Activated naive CD4-positive, alpha-beta T cell treated with anti-CD3 and anti-CD28 coated beads for 36 hours (primary cell): ENCODE results near the gene SPOPL. TPM values are rescaled to one million over a fixed set of nuclear protein-coding genes. Genes with fewer than 3 reads are reported as not detected.
A peak's percentile ranks its signal among the peaks of the same experiment; 100 is the strongest.
"Not testable (repeated sequence)": the region's sequence is repeated elsewhere in the genome, so short reads cannot be mapped to it uniquely, and the experiment has no call there.

Source experiments
- CTCF ChIA-PET: fragments of 350-600 bp; sonication (Branson Sonifier 250); formaldehyde crosslinking; loops from one replicate; lab custom pipeline; 2021; ENCODE audit warnings: antibody characterized with exemption; lab: Charles Lee
- DNase-seq: peaks from one replicate; pipeline ENCODE4 v3.0.0-alpha.2; 2020
- H3K27ac Mint-ChIP-seq: one replicate; pipeline ENCODE4 v1.8.0; 2021; ENCODE audit warnings: mild to moderate bottlenecking, mixed read lengths
- H3K27me3 Mint-ChIP-seq: one replicate; pipeline ENCODE4 v1.8.0; 2021; ENCODE audit warnings: low read depth, mixed read lengths
- H3K36me3 Mint-ChIP-seq: one replicate; pipeline ENCODE4 v1.8.0; 2021; ENCODE audit warnings: low read depth, mixed read lengths
- H3K4me1 Mint-ChIP-seq: one replicate; pipeline ENCODE4 v1.8.0; 2021; ENCODE audit warnings: low read depth, mixed read lengths
- H3K4me3 Mint-ChIP-seq: one replicate; pipeline ENCODE4 v1.8.0; 2021; ENCODE audit warnings: mild to moderate bottlenecking, moderate library complexity, mixed read lengths
- H3K9me3 Mint-ChIP-seq: one replicate; pipeline ENCODE4 v1.8.0; 2021; ENCODE audit warnings: mixed read lengths
- intact Hi-C: fragments of 100-400 bp; cut with micrococcal nuclease; formaldehyde crosslinking; loops from one replicate; pipeline ENCODE4 v1.15.1; 2023
- total RNA-seq, 2 experiments: library from RNA; stranded (reverse); gene quantifications; one replicate each; pipeline ENCODE4 v1.2.3, GENCODE V29; 2021

SPOPL gene
- 1 to 10 TPM; 8.4 to 8.7 TPM for total RNA-seq

GRCh38 chr2:138501425-138502254 lies at the start of gene SPOPL:
TSS of gene SPOPL (plus strand) at chr2:138501770. CDS start at chr2:138550217, 48,447 bp downstream.
- Mint-ChIP-seq H3K36me3 (peaks cover 13% of the 10 kb centered on the region), H3K4me3 (peak within 1 kb of the TSS; percentile 96), H3K9me3 (no peaks in the 10 kb centered on the region), H3K4me1 (peaks cover 33% of the 10 kb centered on the region), H3K27me3 (no peaks in the 10 kb centered on the region), H3K27ac (peak within 1 kb of the TSS; percentile 92)
- CTCF ChIA-PET, result interaction anchor here (0.5 kb wide), 1 partner anchor 34 kb away, joined by 4 read pairs; no protein-coding TSS in a partner anchor
- intact Hi-C loops, result loop anchor here (10.0 kb wide), 1 partner anchor 547 kb away; no protein-coding TSS in a partner anchor
- DNase-seq, result peak; percentile 86

- H3K9me3 Mint-ChIP-seq, result peaks cover 1% of the 10 kb centered on the region
- H3K27me3 Mint-ChIP-seq, result peaks cover 12% of the 10 kb centered on the region
- CTCF ChIA-PET, result no interaction called here
- no peak overlapping the region for H3K4me3 Mint-ChIP-seq
- intact Hi-C loops, result no loop called here
- H3K36me3 Mint-ChIP-seq, result peaks cover 7% of the 10 kb centered on the region
- no peak overlapping the region for H3K27ac Mint-ChIP-seq
- DNase-seq, result no peak
- H3K4me1 Mint-ChIP-seq, result no peaks in the 10 kb centered on the region
Measured at GRCh38 chr2:138452324-138452723, 49.2 kb upstream of the SPOPL start.

- no peaks in the 10 kb centered on the region for H3K4me1 Mint-ChIP-seq
- no peak overlapping the region for H3K4me3 Mint-ChIP-seq
- peaks cover 11% of the 10 kb centered on the region for H3K9me3 Mint-ChIP-seq
- intact Hi-C loops, result no loop called here
- DNase-seq, result no peak
- peaks cover 10% of the 10 kb centered on the region for H3K27me3 Mint-ChIP-seq
- CTCF ChIA-PET, result no interaction called here
- H3K27ac Mint-ChIP-seq, result no peak overlapping the region
- peaks cover 11% of the 10 kb centered on the region for H3K36me3 Mint-ChIP-seq
Measured at GRCh38 chr2:138453815-138454214, 47.8 kb upstream of the SPOPL start.

- H3K9me3 Mint-ChIP-seq, result peaks cover 17% of the 10 kb centered on the region
- DNase-seq, result no peak
- intact Hi-C loops, result no loop called here
- H3K36me3 Mint-ChIP-seq, result peaks cover 15% of the 10 kb centered on the region
- H3K27me3 Mint-ChIP-seq, result peaks cover 8% of the 10 kb centered on the region
- CTCF ChIA-PET, result no interaction called here
- no peak overlapping the region for H3K4me3 Mint-ChIP-seq
- no peaks in the 10 kb centered on the region for H3K4me1 Mint-ChIP-seq
- no peak overlapping the region for H3K27ac Mint-ChIP-seq
Measured at GRCh38 chr2:138454761-138455160, 46.8 kb upstream of the SPOPL start.

GRCh38 chr2:138455275-138455674 lies 46.3 kb upstream of the SPOPL start:
- no peaks in the 10 kb centered on the region for H3K4me1 Mint-ChIP-seq
- DNase-seq, result no peak
- intact Hi-C loops, result no loop called here
- peaks cover 16% of the 10 kb centered on the region for H3K36me3 Mint-ChIP-seq
- peaks cover 8% of the 10 kb centered on the region for H3K27me3 Mint-ChIP-seq
- H3K27ac Mint-ChIP-seq, result no peak overlapping the region
- no peak overlapping the region for H3K4me3 Mint-ChIP-seq
- CTCF ChIA-PET, result no interaction called here
- H3K9me3 Mint-ChIP-seq, result peaks cover 19% of the 10 kb centered on the region

- peaks cover 19% of the 10 kb centered on the region for H3K36me3 Mint-ChIP-seq
- peaks cover 22% of the 10 kb centered on the region for H3K9me3 Mint-ChIP-seq
- peaks cover 8% of the 10 kb centered on the region for H3K27me3 Mint-ChIP-seq
- no peak overlapping the region for H3K27ac Mint-ChIP-seq
- no peak overlapping the region for H3K4me3 Mint-ChIP-seq
- DNase-seq, result no peak
- CTCF ChIA-PET, result no interaction called here
- intact Hi-C loops, result no loop called here
- H3K4me1 Mint-ChIP-seq, result no peaks in the 10 kb centered on the region
Measured at GRCh38 chr2:138455691-138456090, 45.9 kb upstream of the SPOPL start.

- CTCF ChIA-PET, H3K27ac Mint-ChIP-seq, intact Hi-C loops, H3K27me3 Mint-ChIP-seq, H3K4me1 Mint-ChIP-seq, DNase-seq, H3K4me3 Mint-ChIP-seq: not testable (repeated sequence)
- Mint-ChIP-seq H3K9me3 (peaks cover 40% of the 10 kb centered on the region), H3K36me3 (peaks cover 18% of the 10 kb centered on the region)
Measured at GRCh38 chr2:138462689-138463088, 38.9 kb upstream of the SPOPL start.

- intact Hi-C loops, result no loop called here
- no peak overlapping the region for H3K27ac Mint-ChIP-seq
- no peaks in the 10 kb centered on the region for H3K4me1 Mint-ChIP-seq
- H3K36me3 Mint-ChIP-seq, result no peaks in the 10 kb centered on the region
- H3K9me3 Mint-ChIP-seq, result peaks cover 1% of the 10 kb centered on the region
- CTCF ChIA-PET, result no interaction called here
- H3K27me3 Mint-ChIP-seq, result peaks cover 2% of the 10 kb centered on the region
- no peak for DNase-seq
- no peak overlapping the region for H3K4me3 Mint-ChIP-seq
Measured at GRCh38 chr2:138468617-138469016, 33.0 kb upstream of the SPOPL start.

GRCh38 chr2:138469411-138469810 lies 32.2 kb upstream of the SPOPL start:
- no peaks in the 10 kb centered on the region for H3K9me3 Mint-ChIP-seq
- H3K4me3 Mint-ChIP-seq, result no peak overlapping the region
- CTCF ChIA-PET, result no interaction called here
- H3K27me3 Mint-ChIP-seq, result peaks cover 2% of the 10 kb centered on the region
- H3K36me3 Mint-ChIP-seq, result no peaks in the 10 kb centered on the region
- DNase-seq, result no peak
- no peaks in the 10 kb centered on the region for H3K4me1 Mint-ChIP-seq
- intact Hi-C loops, result no loop called here
- no peak overlapping the region for H3K27ac Mint-ChIP-seq

- Mint-ChIP-seq H3K4me1 (no peaks in the 10 kb centered on the region), H3K36me3 (no peaks in the 10 kb centered on the region), H3K27me3 (peaks cover 6% of the 10 kb centered on the region), H3K9me3 (no peaks in the 10 kb centered on the region), H3K4me3 (no peak overlapping the region), H3K27ac (no peak overlapping the region)
- DNase-seq, result no peak
- CTCF ChIA-PET, result no interaction called here
- intact Hi-C loops, result no loop called here
Measured at GRCh38 chr2:138470941-138471340, 30.6 kb upstream of the SPOPL start.

- Mint-ChIP-seq H3K27me3 (peaks cover 6% of the 10 kb centered on the region), H3K27ac (no peak overlapping the region), H3K9me3 (no peaks in the 10 kb centered on the region), H3K4me1 (no peaks in the 10 kb centered on the region), H3K4me3 (no peak overlapping the region), H3K36me3 (no peaks in the 10 kb centered on the region)
- CTCF ChIA-PET, result interaction anchor here (1.0 kb wide), 1 partner anchor 312 kb away, joined by 3 read pairs; no protein-coding TSS in a partner anchor
- intact Hi-C loops, result no loop called here
- DNase-seq, result no peak
Measured at GRCh38 chr2:138474100-138474825, 27.3 kb upstream of the SPOPL start.

GRCh38 chr2:138475277-138475776 lies 26.2 kb upstream of the SPOPL start:
- Mint-ChIP-seq H3K27me3 (peaks cover 6% of the 10 kb centered on the region), H3K9me3 (no peaks in the 10 kb centered on the region), H3K27ac (no peak overlapping the region), H3K4me3 (no peak overlapping the region), H3K36me3 (no peaks in the 10 kb centered on the region), H3K4me1 (no peaks in the 10 kb centered on the region)
- CTCF ChIA-PET, result no interaction called here
- DNase-seq, result no peak
- intact Hi-C loops, result no loop called here
